HG02885 (cell line): ENCODE results near the gene HAUS3.
"Not testable (repeated sequence)": the region's sequence is repeated elsewhere in the genome, so short reads cannot be mapped to it uniquely, and the experiment has no call there.

ENCODE experiments used
- ATAC-seq: cut with Tn5 transposase; IDR thresholded peaks from one replicate; pipeline ENCODE4 v1.9.1; 2021; ENCODE audit warnings: mild to moderate bottlenecking; ENCODE audit not compliant: unreplicated experiment, poor library complexity

Gene HAUS3

DNA sequence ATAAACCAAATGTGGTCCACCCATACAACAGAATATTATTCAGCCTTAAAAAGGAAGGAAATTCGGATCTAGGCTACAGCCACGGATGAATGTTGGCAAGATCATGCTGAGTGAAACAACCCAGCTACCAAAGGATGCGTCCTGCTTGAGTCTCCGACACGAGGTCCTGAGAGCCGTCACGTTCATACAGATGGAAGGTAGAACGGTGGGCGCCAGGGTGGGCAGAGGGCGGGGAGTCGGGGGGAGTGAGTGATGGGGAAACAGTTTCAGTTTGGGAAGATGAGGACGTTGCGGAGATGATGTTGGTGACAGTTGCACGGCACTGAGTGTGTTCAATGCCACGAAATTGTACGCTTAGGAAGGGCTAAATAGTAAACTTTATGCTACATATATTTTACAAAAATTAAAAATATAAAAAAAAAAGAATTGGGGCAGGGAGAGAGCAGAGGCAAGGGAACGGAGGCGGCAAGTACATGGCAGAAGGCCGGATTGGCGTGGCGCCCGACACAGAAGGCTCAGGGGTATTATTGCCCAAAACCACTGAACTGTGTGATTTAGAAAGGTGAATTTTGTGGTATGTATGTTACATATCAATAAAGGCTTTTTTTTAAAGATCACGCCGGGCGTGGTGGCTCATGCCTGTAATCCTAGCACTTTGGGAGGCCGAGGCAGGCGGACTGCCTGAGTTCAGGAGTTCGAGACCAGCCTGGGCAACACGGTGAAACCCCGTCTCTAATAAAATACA lies 34.8 kb upstream of the HAUS3 start:
- ATAC-seq = no peak

- no peak for ATAC-seq
Measured at GRCh38 chr4:2275546-2276251, 33.8 kb upstream of the HAUS3 start.

DNA sequence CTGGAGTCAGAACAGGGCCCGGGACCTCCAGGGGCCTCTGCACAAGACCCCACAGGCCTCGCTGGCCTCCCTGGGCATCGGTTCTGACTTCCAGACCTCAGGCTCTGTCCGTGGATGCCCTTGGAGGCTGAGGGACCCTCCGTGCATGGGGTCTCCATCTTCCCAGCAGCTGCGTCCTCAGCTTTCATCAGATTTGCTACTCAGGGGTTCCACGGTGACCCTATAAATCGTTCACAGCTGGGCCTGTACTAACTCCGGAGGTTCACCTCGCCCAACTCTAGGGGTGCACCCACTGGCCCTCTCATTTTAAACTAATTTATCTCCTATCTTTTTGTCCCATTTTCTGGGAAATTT lies 33.1 kb upstream of the HAUS3 start:
- not testable (repeated sequence) for ATAC-seq

DNA sequence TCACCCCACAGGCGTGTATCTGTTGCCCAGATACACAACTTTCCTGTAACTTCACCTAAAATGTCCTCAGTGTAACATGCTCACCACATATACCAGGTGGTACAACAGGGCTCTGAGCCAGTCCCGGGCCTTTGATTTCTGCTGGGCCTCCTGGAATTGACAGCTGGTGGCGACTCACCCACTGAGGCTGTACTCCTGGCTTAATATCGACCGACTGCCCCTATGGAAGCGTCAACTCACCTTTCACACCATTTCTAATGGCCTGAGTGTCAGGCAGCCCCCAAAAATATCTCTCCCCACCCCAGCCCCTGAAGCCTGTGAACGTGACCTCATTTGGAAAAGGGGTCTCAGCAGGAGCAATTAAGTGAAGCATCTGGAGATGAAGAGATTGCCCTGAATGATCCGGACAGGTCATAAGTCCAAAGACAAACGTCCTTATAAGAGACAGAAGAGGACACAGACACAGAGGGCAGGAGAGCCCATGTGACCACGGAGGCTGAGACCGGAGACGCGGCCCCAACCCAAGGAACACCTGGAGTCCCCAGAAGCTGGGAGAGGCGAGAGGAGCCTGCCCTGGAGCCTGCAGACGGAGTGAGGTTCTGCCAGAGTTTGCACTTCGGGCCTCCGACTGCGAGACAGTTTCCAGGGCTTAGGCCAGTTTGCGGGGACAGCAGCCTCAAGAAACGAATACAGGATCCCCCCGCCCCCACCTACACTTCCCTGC lies 32.6 kb upstream of the HAUS3 start:
- no peak for ATAC-seq

DNA sequence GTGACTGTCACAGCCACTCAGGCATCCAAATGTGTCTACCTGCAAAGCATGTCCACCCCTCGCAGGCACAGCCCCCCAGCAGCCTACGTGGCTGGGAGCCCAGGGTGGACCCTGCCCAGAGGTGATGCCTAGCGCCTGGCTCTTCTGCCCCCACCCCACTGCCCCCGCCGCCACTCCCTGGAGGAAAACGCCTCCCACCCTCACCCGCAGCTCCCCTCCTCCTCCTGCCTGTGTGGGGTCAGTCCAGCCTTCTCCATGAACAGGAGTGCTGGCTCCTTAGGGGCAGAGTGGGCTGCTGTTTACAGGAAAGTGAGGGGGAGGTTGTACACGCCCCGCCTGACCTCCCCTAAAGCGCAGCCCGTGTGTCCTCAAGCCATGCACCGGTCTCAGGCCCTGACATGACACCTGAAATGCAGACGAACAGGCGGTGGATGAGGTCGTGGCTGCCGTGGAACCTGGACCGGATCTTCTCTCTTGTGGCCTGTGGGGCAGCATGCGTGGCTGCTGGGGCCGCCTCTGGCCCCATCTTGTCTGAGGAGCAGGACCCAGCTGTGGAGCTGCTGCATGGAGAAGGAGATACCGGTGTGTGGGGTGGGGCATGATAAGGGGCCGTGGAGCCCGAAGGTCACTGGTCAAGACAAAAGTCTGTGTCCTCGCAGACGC lies 31.9 kb upstream of the HAUS3 start:
- ATAC-seq = no peak

DNA sequence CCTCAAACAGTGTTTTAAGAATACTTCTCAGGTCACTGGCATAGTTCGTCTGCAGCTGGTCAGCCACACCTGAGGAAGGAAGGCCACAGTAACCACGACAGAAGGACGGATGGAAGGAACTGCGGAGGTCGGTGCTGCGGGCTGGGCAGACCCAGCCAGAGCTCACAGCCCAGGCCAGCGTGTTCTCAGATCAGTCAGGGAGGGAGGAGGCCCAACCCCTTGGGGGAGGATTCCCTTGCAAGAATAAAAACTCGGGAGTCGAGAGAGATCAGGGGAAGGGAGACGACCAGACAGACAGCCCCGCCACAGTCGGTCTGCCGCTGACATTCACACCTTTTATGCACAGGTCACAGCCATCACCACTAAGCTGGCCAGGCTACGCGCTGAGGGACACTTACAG lies 31.3 kb upstream of the HAUS3 start:
- ATAC-seq = no peak

GRCh38 chr4:2272828-2273120 lies 30.9 kb upstream of the HAUS3 start:
- ATAC-seq = no peak

DNA sequence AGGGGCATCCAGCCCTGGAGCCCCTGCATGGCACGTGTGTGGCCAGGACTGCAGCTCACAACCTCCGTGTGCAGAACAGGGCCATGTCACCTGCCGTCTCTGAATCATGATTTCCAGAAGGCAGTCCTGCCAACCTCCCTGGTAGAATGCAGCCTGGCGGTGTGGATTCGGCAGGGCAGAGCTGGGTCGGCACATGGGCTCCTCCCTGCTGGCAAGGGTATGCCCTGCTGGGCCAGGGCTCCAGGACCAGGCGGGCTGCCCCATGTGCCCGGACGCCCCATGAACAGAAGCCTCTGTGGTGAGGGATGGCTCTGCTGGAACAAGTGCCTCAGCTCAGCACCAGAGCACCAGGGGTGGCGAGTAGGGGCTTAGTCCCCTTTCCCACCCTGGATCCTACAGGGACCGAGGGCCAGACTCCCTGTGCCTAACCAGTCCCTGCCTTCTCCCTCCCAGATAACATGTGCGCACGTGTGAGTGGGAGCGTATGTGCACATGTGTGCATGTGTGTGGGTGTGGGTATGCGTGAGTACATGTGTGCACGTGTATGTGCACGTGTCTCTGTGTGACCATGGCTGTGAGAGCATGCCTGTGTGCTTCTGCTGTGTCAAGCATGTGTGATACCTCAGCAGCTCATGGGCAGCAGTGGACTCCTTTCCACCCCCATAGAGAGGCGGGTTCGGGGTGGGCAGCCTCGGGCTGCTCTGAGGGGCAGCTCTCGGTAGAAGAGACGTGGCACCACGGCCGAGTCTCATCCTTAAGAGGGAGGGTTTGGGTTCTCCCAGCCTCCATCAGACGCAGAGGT lies 30.3 kb upstream of the HAUS3 start:
- ATAC-seq = no peak

GRCh38 chr4:2271279-2272025 lies 29.5 kb upstream of the HAUS3 start:
- no peak for ATAC-seq

DNA sequence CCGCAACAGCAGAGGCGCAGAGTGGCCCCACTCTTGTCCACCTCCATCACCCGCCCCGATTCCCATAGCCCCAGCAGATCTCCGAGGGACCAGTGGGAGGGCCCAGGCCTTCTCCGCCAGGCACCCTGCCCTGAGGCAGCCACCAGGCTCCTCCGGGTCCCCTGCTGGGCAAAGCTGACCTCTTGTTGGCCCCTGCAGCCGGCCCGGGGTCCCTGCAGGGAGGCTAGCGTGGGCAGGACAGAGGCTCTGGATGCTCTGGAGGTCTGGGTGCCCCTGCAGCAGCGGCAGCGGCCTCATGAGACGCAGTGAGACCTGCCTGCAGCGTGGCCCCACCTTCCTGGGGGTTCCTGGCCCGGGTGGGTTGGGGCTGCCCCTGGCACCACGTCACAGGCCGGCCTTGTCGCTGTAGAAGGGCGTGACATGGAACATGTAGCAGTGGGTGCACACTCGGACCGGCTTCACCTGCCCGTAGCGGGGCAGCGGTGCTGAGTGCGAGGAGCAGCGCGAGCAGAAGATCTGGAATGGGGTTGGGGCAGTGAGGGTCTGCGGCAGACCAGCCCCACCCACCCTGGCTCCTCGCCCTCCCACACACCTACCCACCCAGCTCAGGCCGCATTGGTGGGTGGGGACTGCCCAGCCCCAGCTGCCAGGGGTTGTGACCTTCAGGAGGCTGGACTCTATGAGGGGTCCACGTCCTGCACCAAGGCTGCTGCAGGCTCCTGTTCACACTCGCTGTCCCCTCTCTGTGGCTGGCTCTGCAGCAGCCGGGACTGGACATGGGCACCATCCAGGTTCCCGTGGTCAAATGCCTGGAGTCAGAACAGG lies 28.6 kb upstream of the HAUS3 start:
- ATAC-seq = no peak

- ATAC-seq = no peak
Measured at GRCh38 chr4:2269618-2270163, 27.8 kb upstream of the HAUS3 start.

GRCh38 chr4:2269206-2269531 lies 27.2 kb upstream of the HAUS3 start:
- ATAC-seq = no peak

- ATAC-seq = no peak
Measured at GRCh38 chr4:2268357-2269205, 26.7 kb upstream of the HAUS3 start.

GRCh38 chr4:2267841-2268240 lies 25.9 kb upstream of the HAUS3 start:
- ATAC-seq = no peak

DNA sequence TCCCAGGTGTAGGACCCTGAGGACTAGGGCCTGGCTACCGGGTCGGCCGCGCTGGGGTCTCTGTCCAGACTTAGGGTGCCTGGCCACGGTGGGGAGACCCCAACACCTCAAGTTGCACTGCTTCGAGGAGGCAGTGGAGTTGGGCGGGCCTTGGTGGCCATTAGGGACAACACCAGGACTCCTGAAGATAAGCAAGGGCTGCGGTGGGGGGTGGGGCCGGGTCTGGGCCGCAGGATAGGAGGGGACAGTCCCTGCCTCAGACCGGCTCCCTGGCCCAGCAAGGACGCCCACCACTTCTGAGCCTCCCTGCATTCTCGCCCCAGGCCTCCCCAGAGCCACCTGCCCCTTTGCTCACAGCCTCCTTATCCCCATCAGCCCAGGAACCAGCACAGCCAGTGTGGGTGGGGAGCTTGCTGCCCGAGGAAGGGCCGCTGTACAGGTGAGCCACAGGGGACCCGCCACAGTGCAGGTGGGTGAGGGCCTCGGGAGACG lies 25.4 kb upstream of the HAUS3 start:
- no peak for ATAC-seq

DNA sequence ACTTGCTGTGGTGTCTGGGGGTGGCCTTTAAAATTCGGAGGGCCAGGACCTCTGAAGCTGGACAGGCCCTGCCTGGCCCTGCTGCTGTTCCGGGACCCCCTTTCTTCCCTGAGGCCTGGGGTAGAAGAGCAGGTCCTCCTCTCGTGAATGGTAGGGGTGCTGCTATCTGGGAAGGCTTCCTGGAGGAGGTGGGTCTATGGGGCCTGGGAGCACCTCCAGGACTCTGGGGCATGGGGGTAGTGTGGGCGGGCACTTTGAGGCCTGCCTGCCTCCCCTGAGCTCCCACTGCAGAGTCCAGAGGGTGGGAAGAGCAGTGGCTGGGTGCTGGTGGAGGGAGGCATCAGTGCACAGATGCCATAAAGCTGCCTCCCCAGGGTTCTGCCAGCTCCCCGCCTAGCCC lies 24.9 kb upstream of the HAUS3 start:
- ATAC-seq = no peak

GRCh38 chr4:2266181-2266580 lies 24.3 kb upstream of the HAUS3 start:
- ATAC-seq = no peak
